SK-N-SH (cell line): ENCODE data around the gene COX7A2.

ENCODE experiments used
- CTCF ChIP-seq: fragments of 200-600 bp; sonication (generic); IDR thresholded peaks from 2 replicates; pipeline ENCODE4 v1.6.1; 2017; ENCODE audit warnings: antibody characterized with exemption, mild to moderate bottlenecking, moderate library complexity
- FOXJ3 ChIP-seq: sonication (generic); formaldehyde crosslinking; IDR thresholded peaks from 2 replicates; pipeline ENCODE4 v1.5.1; 2020; ENCODE audit warnings: mild to moderate bottlenecking, missing genetic modification reagents
- FOXM1 ChIP-seq: IDR thresholded peaks from 2 replicates; pipeline ENCODE4 v1.4.0; 2012; ENCODE audit warnings: low read depth, mild to moderate bottlenecking
- GABPA ChIP-seq: IDR thresholded peaks from 2 replicates; pipeline ENCODE4 v1.4.0; 2012; ENCODE audit warnings: low read depth, mild to moderate bottlenecking
- JUND ChIP-seq: IDR thresholded peaks from 2 replicates; pipeline ENCODE4 v1.4.0; 2012
- MAX ChIP-seq: IDR thresholded peaks from 2 replicates; pipeline ENCODE4 v1.4.0; 2012; ENCODE audit warnings: low read depth
- MEF2A ChIP-seq: IDR thresholded peaks from 2 replicates; pipeline ENCODE4 v1.4.0; 2012; ENCODE audit warnings: low read depth, borderline replicate concordance
- RAD21 ChIP-seq: IDR thresholded peaks from 2 replicates; pipeline ENCODE4 v1.6.1; 2012; ENCODE audit warnings: mild to moderate bottlenecking, low read length
- SIN3A ChIP-seq: IDR thresholded peaks from 2 replicates; pipeline ENCODE4 v1.6.1; 2012; ENCODE audit warnings: low read depth, mild to moderate bottlenecking, low read length, moderate library complexity, borderline replicate concordance
- TAF1 ChIP-seq: IDR thresholded peaks from 2 replicates; pipeline ENCODE4 v1.6.1; 2012; ENCODE audit warnings: low read depth, mild to moderate bottlenecking, low read length, moderate library complexity, borderline replicate concordance
- TCF12 ChIP-seq: IDR thresholded peaks from 2 replicates; pipeline ENCODE4 v1.4.0; 2012
- TEAD4 ChIP-seq: IDR thresholded peaks from 2 replicates; pipeline ENCODE4 v1.4.0; 2012; ENCODE audit warnings: mild to moderate bottlenecking, borderline replicate concordance; ENCODE audit not compliant: insufficient read depth
- USF2 ChIP-seq: fragments of 150-350 bp; IDR thresholded peaks from 2 replicates; pipeline ENCODE4 v1.6.1; 2017; ENCODE audit warnings: antibody characterized with exemption, low read length, low read depth, borderline replicate concordance
- TF ChIP-seq, protein P1 (sequence below): IDR thresholded peaks from 2 replicates; pipeline ENCODE4; 2012

DNA sequence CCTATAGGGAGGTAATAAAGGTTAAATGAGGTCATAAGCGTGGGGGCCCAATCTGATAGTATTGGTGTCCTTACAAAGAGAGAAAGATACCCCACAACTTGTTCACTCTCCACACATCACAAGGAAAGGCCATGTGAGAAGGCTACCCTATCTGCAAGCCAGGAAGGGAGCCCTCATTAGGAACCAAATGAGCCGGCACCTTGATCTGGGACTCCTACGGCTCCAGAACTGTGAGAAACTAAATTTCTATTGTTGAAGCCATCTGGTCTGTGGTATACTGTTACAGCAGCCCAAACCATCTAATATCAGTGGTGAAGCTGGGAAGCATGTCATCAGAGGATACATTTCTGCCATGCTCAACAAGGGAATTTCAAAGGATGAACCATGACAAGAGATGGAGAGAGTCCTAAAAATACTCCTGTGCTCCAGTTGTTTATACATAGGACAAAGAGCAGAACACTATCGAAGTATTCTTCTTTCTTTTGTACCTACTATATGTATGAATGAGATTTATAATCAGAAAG is 10.4 kb downstream of the COX7A2 start:
- TF ChIP-seq CTCF: no peak
- no peak for TF ChIP-seq RAD21
- TF ChIP-seq GABPA: no peak
- TF ChIP-seq, protein P1, sequence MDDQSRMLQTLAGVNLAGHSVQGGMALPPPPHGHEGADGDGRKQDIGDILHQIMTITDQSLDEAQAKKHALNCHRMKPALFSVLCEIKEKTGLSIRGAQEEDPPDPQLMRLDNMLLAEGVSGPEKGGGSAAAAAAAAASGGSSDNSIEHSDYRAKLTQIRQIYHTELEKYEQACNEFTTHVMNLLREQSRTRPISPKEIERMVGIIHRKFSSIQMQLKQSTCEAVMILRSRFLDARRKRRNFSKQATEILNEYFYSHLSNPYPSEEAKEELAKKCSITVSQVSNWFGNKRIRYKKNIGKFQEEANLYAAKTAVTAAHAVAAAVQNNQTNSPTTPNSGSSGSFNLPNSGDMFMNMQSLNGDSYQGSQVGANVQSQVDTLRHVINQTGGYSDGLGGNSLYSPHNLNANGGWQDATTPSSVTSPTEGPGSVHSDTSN: no peak
- TF ChIP-seq FOXM1: no peak
- no peak for TF ChIP-seq MAX
- TF ChIP-seq USF2: no peak
- TF ChIP-seq TCF12: no peak
- no peak for TF ChIP-seq TAF1
- TF ChIP-seq SIN3A: no peak
- no peak for TF ChIP-seq JUND
- no peak for TF ChIP-seq TEAD4
- no peak for TF ChIP-seq MEF2A
- TF ChIP-seq FOXJ3 (CRISPR knock-in tag): no peak
